GM12865 (cell line): ENCODE measurements around the gene ANO9.

Experiments
- DNase-seq: peaks from one replicate; pipeline ENCODE4 v3.0.0; 2010; ENCODE audit warnings: low read depth
- H3K4me3 ChIP-seq: 2 replicates; pipeline ENCODE4 v1.5.1; 2011; ENCODE audit warnings: mild to moderate bottlenecking, low read depth, low read length, control low read depth
- TF ChIP-seq, protein P1 (sequence below): IDR thresholded peaks from 2 replicates; pipeline ENCODE4 v1.5.1; 2011; ENCODE audit warnings: low read length, control low read depth, low read depth, inconsistent platforms; ENCODE audit not compliant: insufficient read depth; ENCODE audit errors: missing control alignments

ANO9 gene

DNA sequence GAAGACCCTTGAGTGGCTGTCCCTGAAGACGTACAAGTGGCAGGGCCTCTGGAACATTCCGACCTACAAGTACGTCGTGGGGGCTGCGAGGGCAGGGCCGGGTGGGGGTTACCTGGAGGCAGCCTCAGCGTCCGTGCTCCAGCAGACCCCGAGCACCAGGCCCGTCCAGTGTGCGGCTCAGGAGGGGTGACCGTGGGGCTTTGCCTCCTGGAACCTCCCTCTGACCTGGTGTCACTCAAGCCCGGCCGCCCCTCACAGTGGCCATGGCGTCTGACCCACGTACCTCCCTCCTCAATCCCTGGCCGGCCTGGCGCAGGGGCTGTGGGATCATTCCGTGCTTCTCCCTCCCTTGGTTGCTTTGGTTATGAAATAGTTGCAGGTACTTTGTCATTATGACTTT is 46.8 kb upstream of the ANO9 start:
- H3K4me3 ChIP-seq, result no peak overlapping the region
- no peak for DNase-seq
- TF ChIP-seq, protein P1, sequence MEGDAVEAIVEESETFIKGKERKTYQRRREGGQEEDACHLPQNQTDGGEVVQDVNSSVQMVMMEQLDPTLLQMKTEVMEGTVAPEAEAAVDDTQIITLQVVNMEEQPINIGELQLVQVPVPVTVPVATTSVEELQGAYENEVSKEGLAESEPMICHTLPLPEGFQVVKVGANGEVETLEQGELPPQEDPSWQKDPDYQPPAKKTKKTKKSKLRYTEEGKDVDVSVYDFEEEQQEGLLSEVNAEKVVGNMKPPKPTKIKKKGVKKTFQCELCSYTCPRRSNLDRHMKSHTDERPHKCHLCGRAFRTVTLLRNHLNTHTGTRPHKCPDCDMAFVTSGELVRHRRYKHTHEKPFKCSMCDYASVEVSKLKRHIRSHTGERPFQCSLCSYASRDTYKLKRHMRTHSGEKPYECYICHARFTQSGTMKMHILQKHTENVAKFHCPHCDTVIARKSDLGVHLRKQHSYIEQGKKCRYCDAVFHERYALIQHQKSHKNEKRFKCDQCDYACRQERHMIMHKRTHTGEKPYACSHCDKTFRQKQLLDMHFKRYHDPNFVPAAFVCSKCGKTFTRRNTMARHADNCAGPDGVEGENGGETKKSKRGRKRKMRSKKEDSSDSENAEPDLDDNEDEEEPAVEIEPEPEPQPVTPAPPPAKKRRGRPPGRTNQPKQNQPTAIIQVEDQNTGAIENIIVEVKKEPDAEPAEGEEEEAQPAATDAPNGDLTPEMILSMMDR, result no peak

DNA sequence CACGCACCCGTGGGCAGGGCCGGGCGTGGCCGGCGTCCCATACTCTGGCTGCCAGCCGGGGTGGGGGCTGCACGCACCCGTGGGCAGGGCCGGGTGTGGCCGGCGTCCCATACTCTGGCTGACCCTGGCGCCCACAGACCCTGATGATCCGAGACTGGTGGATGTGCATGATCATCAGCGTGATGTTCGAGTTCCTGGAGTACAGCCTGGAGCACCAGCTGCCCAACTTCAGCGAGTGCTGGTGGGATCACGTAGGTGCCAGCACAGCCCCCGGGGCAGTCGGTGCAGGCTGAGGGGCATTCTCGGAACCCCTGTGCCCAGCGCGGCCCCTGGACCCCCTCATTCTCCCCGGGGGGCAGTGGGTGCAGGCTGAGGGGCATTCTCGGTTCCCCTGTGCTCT is 46.3 kb upstream of the ANO9 start:
- TF ChIP-seq, protein P1, result no peak
- no peak overlapping the region for H3K4me3 ChIP-seq
- DNase-seq, result no peak

DNA sequence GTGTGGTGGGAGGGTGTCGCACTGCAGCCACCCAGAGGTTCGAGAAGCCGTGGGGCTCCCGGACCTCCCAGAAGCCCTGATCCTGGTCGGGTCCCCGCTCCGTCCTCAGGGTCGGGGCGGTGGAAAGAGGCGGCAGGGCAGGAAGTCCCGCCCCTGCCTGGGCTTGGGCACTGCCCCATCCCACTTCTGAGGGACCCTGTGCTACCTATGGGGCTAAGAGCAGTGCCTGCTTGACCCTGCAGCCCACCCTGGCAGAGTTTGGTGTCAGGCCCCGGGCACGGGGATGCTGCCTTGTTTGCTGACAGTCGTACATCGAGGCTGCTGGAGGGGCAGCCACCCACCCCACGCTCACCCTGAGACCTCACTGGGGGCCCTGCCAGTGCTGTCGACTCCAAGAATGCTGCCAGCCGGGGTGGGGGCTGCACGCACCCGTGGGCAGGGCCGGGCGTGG is 45.8 kb upstream of the ANO9 start:
- no peak for DNase-seq
- no peak overlapping the region for H3K4me3 ChIP-seq
- TF ChIP-seq, protein P1, result no peak

DNA sequence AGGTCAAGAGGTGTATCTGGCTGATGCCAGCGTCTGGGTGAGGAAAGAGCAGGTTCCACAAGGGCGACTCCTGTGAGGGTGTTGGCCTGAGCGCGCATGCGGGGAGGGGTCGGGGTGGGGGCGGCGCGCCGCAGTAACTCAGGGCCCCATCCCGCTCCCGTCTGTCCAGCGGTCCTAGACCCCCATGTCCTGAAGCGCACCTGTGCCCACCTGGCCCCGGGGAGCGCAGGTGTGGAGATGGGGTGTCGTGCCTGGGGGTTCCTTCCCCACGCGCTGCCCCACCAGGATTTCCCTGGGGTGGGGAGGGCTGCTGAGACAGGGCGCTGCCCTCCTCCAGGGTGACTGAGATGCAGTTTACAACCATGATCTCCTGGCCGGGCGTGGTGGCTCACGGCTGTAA is 44.4 kb upstream of the ANO9 start:
- TF ChIP-seq, protein P1, result no peak

DNA sequence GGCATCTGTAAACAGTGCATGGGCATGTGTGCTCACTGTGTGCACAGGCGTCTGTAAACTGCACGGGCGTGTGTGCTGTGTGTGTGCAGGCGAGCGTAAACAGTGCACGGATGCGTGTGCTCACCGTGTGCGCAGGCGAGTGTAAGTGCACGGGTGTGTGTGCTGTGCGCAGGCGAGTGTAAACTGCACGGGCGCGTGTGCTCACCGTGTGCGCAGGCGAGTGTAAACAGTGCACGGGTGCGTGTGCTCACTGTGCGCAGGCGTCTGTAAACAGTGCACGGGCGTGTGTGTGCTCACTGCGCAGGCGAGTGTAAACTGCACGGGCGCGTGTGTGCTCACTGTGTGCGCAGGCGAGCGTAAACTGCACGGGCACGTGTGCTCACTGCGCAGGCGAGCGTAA is 42.8 kb upstream of the ANO9 start:
- no peak for DNase-seq
- TF ChIP-seq, protein P1, result no peak
- H3K4me3 ChIP-seq, result no peak overlapping the region

More for the DNA sequence above, 44.4 kb upstream of the ANO9 start:
- no peak for DNase-seq
- no peak overlapping the region for H3K4me3 ChIP-seq

DNA sequence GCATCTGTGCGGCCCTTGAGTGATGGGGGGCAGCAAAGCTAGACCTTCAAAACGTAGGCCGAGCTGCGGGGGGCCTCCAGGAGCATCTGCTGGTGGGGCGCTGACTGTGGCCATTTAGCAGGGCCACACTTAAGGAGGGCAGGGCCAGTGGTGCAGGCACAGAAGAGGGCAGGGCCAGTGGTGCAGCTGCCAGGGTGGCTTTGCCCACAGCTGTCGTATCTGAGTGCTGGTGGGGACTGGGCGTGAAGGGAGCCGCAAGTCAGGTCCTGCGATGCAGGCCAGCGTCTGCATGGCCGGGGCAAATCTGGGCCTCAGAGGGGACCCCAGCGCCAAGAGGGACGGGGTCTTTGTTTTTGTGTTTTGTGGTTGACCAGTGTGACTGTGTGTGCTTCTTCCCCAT is 37.5 kb upstream of the ANO9 start:
- TF ChIP-seq, protein P1, result no peak
- H3K4me3 ChIP-seq, result no peak overlapping the region
- DNase-seq, result no peak

DNA sequence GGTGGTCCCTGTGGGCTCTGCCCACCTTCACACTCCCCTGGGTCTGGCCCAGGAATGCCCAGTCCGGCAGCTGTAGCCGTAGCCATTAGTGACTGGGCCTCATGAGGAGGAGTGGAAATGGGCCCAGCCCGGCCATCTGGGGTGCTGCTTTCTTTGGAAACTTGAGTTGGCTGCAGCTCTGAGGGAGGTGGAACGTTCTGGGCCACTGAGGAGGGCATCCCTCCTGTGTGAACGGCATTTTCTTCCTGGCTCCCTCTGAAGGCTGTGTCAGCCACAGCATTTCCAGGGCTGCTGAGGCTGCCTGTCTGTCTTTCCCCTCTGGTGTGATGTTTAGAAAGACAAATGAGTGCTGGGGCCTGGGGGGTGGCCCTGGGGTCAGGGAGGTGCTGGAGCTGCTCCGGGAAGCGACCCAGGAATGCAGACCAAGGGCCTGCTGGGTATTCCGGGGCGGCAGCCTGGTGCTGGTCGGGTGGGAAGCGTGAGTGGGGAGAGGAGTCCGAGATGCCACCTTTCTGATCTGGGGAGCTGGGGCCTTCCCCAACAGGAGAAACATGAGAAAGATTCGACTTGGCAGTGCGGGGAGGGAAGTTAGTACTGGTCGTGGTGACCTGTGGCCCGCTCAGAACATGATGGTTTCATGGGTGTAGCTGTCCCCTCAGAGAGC is 35.4 kb upstream of the ANO9 start:
- TF ChIP-seq, protein P1, result no peak
- no peak for DNase-seq
- H3K4me3 ChIP-seq, result no peak overlapping the region
